Naive B cell (primary cell): Measurements from ENCODE around the gene RAP1GAP2. TPM values are rescaled to one million over a fixed set of nuclear protein-coding genes. Genes with fewer than 3 reads are reported as not detected.
"Not testable (repeated sequence)": the region's sequence is repeated elsewhere in the genome, so short reads cannot be mapped to it uniquely, and the experiment has no call there.

Experiments
- ATAC-seq, 2 donors: fragments of 150-1000 bp; cut with Tn5 transposase; 2 replicates each; pipeline ENCODE4 v1.10.0; 2021; ENCODE audit warnings: low read depth in 2 of 2, mild to moderate bottlenecking in 2 of 2, moderate library complexity in 2 of 2
- DNase-seq: peaks from one replicate; pipeline ENCODE4 v3.0.0; 2022
- H3K27ac Mint-ChIP-seq, 6 donors: one replicate each; pipeline ENCODE4 v1.8.0; 2020 to 2022; ENCODE audit warnings: mild to moderate bottlenecking in 6 of 6, mixed read lengths in 6 of 6, moderate library complexity in 5 of 6, inconsistent platforms in 2 of 6
- H3K27me3 Mint-ChIP-seq, 3 donors: one replicate each; pipeline ENCODE4 v1.8.0; 2021 to 2022; ENCODE audit warnings: mixed read lengths in 3 of 3, mild to moderate bottlenecking in 1 of 3
- H3K36me3 Mint-ChIP-seq, 2 donors: one replicate each; pipeline ENCODE4 v1.8.0; 2020 to 2022; ENCODE audit warnings: mixed read lengths in 2 of 2, inconsistent platforms in 1 of 2, mild to moderate bottlenecking in 1 of 2
- H3K4me1 Mint-ChIP-seq, 3 donors: one replicate each; pipeline ENCODE4 v1.8.0; 2020 to 2022; ENCODE audit warnings: mixed read lengths in 3 of 3, inconsistent platforms in 1 of 3, mild to moderate bottlenecking in 1 of 3, moderate library complexity in 1 of 3
- H3K4me3 Mint-ChIP-seq, 8 donors: one replicate each; pipeline ENCODE4 v1.8.0; 2020 to 2022; ENCODE audit warnings: mild to moderate bottlenecking in 8 of 8, mixed read lengths in 8 of 8, moderate library complexity in 8 of 8, inconsistent platforms in 2 of 8
- H3K9me3 Mint-ChIP-seq, 7 donors: one replicate each; pipeline ENCODE4 v1.8.0; 2020 to 2022; ENCODE audit warnings: mixed read lengths in 7 of 7, mild to moderate bottlenecking in 5 of 7, inconsistent platforms in 2 of 7, moderate library complexity in 1 of 7
- polyA plus RNA-seq, 6 donors: library from polyadenylated mRNA; unstranded; fragments of 300-500 nt; fragmentation: Illumina TruSeq; gene quantifications; one replicate each; pipeline ENCODE4 v1.2.3, GENCODE V29; 2021; ENCODE audit warnings: low read depth in 6 of 6

Gene RAP1GAP2
- polyA plus RNA-seq, 6 donors from 2014 or later: 0.96 to 2.9 (median 1.4) TPM; not detected in 1

DNA sequence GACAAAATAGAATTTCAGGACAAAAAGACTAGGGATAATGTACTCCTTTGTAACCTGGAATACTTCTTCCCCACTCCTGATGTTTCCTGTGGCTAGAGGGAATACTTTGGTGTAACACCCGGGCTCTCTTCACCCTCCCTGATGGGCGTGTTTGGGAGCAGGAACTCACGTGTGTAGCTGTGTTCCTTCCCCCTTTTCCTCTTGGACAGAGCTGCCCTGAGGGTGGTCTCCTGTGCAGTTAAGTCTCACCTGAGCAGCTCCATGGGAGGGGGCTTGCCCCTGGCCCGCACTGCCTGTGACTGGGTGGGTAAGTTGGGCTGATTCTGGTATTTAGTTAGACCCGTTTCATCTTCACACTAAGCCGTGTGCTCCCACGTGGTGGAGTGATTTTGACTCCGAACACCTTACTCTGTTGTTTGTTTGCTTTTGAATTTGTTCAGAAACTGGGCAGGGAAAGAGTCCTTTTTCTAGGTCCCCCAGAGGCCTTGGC lies 179.3 kb downstream of the RAP1GAP2 start:
- Mint-ChIP-seq H3K4me3 (no peak overlapping the region), H3K27ac (peak overlapping the region in 2 of 6 donors; percentile 65 to 85), H3K4me1 (no peaks in the 10 kb centered on the region), H3K9me3 (no peaks in the 10 kb centered on the region), H3K36me3 (no peaks in the 10 kb centered on the region), H3K27me3 (no peaks in the 10 kb centered on the region)
- ATAC-seq: no peak
- DNase-seq: no peak

- DNase-seq (no peak), ATAC-seq (no peak)
- Mint-ChIP-seq H3K4me3 (no peak overlapping the region), H3K27me3 (no peaks in the 10 kb centered on the region), H3K27ac (no peak overlapping the region), H3K4me1 (peaks cover 0 to 4% (median 0%) of the 10 kb centered on the region in 3 donors), H3K9me3 (no peaks in the 10 kb centered on the region), H3K36me3 (peaks cover 0 to 7% of the 10 kb centered on the region in 2 donors)
These were observed 180.9 kb downstream of the RAP1GAP2 start for GRCh38 chr17:2977157-2977556.

GRCh38 chr17:2978116-2978515 lies 181.9 kb downstream of the RAP1GAP2 start:
- Mint-ChIP-seq H3K27ac (no peak overlapping the region), H3K9me3 (no peaks in the 10 kb centered on the region), H3K4me3 (no peak overlapping the region), H3K36me3 (peaks cover 7 to 15% of the 10 kb centered on the region in 2 donors), H3K4me1 (peaks cover 0 to 4% (median 0%) of the 10 kb centered on the region in 3 donors), H3K27me3 (no peaks in the 10 kb centered on the region)
- no peak for DNase-seq
- no peak for ATAC-seq

DNA sequence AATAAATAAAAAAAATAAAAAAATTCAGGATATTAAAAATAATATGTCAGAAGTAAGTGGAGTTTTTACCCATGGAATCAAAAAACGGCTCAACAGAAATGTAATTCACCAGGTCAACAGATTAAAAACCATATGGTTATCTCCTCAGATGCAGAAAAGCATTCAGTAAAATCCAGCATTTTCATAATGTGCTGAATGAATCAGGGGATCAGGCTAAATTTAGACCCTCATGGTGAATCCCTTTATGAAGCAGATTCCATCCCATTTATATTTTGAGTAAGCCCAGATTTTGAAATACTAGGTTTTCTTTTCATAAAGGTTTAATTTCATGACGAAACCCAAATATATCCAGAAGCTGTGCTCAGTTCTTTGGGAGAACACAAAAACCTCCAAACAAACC lies 182.8 kb downstream of the RAP1GAP2 start:
- H3K27ac Mint-ChIP-seq: no peak overlapping the region
- no peaks in the 10 kb centered on the region for H3K9me3 Mint-ChIP-seq
- no peak overlapping the region for H3K4me3 Mint-ChIP-seq
- no peaks in the 10 kb centered on the region for H3K27me3 Mint-ChIP-seq
- DNase-seq (no peak), ATAC-seq (no peak)
- peaks cover 14 to 19% of the 10 kb centered on the region in 2 donors for H3K36me3 Mint-ChIP-seq
- H3K4me1 Mint-ChIP-seq: peaks cover 0 to 4% (median 0%) of the 10 kb centered on the region in 3 donors

DNA sequence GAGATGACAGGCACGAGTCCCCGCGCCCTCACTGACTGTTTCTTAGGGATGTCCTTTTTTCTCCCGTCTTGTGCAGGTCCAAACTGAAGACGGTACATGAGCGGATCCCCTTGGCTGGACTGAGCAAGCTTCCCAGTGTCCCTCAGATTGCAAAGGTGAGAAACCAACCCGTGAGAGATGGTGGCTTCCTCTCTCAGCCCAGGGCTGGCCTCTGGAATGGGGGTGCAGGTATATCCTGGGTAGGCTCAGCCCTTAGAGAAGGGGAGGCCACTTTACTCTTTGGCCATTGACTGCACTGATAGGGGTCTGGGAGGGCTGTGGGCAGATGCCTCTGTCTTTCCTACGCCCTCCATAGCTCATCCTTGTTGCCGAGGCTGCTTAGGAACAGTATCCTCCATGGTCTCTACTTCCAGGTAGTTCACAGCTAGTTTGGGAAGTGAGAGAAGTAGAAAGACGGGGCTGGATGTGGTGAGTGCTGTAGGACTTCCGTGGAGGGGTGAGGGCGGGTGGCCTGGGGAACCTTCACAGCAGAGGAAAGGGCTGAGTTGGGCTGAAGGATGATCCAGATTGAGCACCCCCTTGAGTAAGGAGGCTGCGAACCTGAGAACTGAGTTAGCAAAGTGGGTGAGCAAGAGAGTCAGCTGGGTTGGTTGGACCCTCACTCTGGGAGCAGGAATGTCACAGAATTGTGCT lies 184.1 kb downstream of the RAP1GAP2 start:
- ATAC-seq (no peak), DNase-seq (no peak)
- H3K4me3 Mint-ChIP-seq: no peak overlapping the region
- H3K27me3 Mint-ChIP-seq: no peaks in the 10 kb centered on the region
- H3K27ac Mint-ChIP-seq: no peak overlapping the region
- H3K9me3 Mint-ChIP-seq: no peaks in the 10 kb centered on the region
- peaks cover 14 to 23% of the 10 kb centered on the region in 2 donors for H3K36me3 Mint-ChIP-seq
- peaks cover 0 to 4% (median 0%) of the 10 kb centered on the region in 3 donors for H3K4me1 Mint-ChIP-seq

DNA sequence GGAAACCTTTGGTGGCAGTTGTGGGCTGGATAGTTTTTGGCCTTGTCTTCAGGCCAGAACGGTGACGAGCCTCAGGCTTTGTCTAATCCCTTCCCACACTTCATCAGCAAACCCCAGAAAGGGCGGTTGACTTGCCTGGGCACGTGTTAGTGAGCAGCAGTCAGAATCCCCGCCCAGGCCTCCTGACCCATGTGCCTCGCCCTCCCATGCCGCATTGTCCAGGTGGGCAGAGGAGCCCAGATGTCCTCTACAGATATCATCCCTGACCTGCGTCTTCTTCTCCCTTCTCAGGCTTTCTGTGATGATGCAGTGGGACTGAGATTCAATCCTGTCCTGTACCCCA lies 184.6 kb downstream of the RAP1GAP2 start:
- H3K27ac Mint-ChIP-seq: no peak overlapping the region
- H3K4me1 Mint-ChIP-seq: peaks cover 0 to 4% (median 0%) of the 10 kb centered on the region in 3 donors
- no peaks in the 10 kb centered on the region for H3K9me3 Mint-ChIP-seq
- H3K36me3 Mint-ChIP-seq: peaks cover 14 to 25% of the 10 kb centered on the region in 2 donors
- H3K27me3 Mint-ChIP-seq: no peaks in the 10 kb centered on the region
- ATAC-seq (no peak), DNase-seq (no peak)
- no peak overlapping the region for H3K4me3 Mint-ChIP-seq

DNA sequence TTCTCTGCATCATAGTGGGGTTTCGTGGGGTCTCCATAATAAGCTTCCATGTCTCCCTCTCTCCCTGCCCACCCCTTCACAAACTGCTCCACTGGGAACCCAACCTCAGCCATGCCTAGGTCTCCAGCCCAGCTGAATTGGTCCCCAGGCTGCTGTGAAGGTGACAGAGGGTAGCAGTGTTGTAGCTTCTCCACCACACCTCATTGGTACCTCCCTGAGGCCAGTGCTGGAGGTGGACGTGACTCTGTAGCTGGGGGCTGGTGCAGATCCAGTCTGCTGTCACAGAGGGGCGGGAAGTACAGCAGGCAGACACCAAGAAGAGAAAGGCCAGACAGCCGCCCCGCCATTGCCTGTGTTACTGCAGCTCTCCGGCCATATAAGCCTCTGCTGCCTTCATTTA lies 185.1 kb downstream of the RAP1GAP2 start:
- Mint-ChIP-seq H3K4me1 (peaks cover 0 to 4% (median 0%) of the 10 kb centered on the region in 3 donors), H3K36me3 (peaks cover 14 to 25% of the 10 kb centered on the region in 2 donors), H3K27ac (peak overlapping the region in 1 of 6 donors; percentile 30), H3K4me3 (no peak overlapping the region), H3K9me3 (no peaks in the 10 kb centered on the region), H3K27me3 (no peaks in the 10 kb centered on the region)
- DNase-seq: no peak
- ATAC-seq: no peak

GRCh38 chr17:2982854-2983253 lies 186.6 kb downstream of the RAP1GAP2 start:
- Mint-ChIP-seq H3K9me3 (no peaks in the 10 kb centered on the region), H3K27me3 (no peaks in the 10 kb centered on the region), H3K36me3 (peaks cover 19 to 25% of the 10 kb centered on the region in 2 donors), H3K27ac (no peak overlapping the region), H3K4me3 (no peak overlapping the region), H3K4me1 (peaks cover 0 to 4% (median 0%) of the 10 kb centered on the region in 3 donors)
- DNase-seq (no peak), ATAC-seq (no peak)

DNA sequence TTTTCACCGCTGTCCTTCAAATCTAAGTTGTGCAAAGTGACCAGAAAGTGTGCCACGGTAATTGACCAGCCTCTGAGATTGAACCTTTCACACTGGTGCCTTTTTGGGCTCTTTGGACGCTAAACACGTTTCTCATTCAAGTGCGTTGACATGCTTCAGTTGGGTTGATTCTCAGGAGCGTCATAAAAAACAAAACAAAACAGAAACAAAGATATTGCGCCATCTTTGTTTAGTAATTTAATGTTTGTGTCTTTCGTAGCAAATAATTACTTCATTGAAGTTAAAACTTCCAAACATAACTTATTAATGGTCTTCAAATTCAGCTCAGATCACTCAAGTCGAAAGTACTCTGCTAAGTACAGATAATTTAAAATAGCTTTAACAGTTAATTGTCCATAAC lies 187.0 kb downstream of the RAP1GAP2 start:
- H3K4me1 Mint-ChIP-seq: peaks cover 0 to 4% (median 0%) of the 10 kb centered on the region in 3 donors
- H3K27ac Mint-ChIP-seq: no peak overlapping the region
- ATAC-seq (no peak), DNase-seq (no peak)
- H3K27me3 Mint-ChIP-seq: no peaks in the 10 kb centered on the region
- no peaks in the 10 kb centered on the region for H3K9me3 Mint-ChIP-seq
- H3K4me3 Mint-ChIP-seq: no peak overlapping the region
- H3K36me3 Mint-ChIP-seq: peaks cover 19 to 25% of the 10 kb centered on the region in 2 donors

DNA sequence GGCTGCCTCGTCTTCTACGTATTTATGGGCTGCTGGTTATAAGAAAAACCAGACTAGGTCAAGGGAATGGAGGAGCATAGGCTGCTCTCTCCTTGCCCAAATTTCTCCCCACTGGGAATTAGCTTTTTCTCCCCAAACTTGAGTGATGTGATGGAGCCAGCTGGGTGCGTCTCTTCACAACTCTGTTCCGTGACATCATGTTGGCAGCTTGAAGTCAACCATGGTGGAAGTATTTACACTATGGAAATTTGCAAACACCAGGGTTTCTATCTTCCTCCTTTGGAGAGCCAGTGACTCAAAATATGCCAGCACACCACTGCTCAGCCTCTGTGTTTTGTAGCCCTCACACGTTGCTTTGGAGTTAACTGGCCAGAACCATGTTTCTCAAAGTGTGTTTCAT lies 189.1 kb downstream of the RAP1GAP2 start:
- Mint-ChIP-seq H3K4me1 (peaks cover 0 to 7% (median 6%) of the 10 kb centered on the region in 3 donors), H3K27me3 (no peaks in the 10 kb centered on the region), H3K4me3 (no peak overlapping the region), H3K36me3 (peaks cover 22 to 25% of the 10 kb centered on the region in 2 donors), H3K9me3 (no peaks in the 10 kb centered on the region), H3K27ac (no peak overlapping the region)
- no peak for DNase-seq
- no peak for ATAC-seq

- H3K4me1 Mint-ChIP-seq: peaks cover 0 to 6% (median 3%) of the 10 kb centered on the region in 3 donors
- peak overlapping the region in 1 of 6 donors; percentile 85 for H3K27ac Mint-ChIP-seq
- DNase-seq (no peak), ATAC-seq (no peak)
- H3K9me3 Mint-ChIP-seq: no peaks in the 10 kb centered on the region
- H3K36me3 Mint-ChIP-seq: peaks cover 18 to 22% of the 10 kb centered on the region in 2 donors
- no peaks in the 10 kb centered on the region for H3K27me3 Mint-ChIP-seq
- peak overlapping the region in 1 of 8 donors; percentile 10 for H3K4me3 Mint-ChIP-seq
These were observed 190.7 kb downstream of the RAP1GAP2 start for GRCh38 chr17:2986925-2987324.

- not testable (repeated sequence) for H3K27ac Mint-ChIP-seq, H3K36me3 Mint-ChIP-seq, H3K9me3 Mint-ChIP-seq, H3K4me1 Mint-ChIP-seq, DNase-seq, H3K27me3 Mint-ChIP-seq, ATAC-seq, H3K4me3 Mint-ChIP-seq
These were observed 193.2 kb downstream of the RAP1GAP2 start for GRCh38 chr17:2989396-2989795.

GRCh38 chr17:2989855-2990254 lies 193.6 kb downstream of the RAP1GAP2 start:
- Mint-ChIP-seq H3K9me3 (no peaks in the 10 kb centered on the region), H3K27ac (no peak overlapping the region), H3K4me3 (no peak overlapping the region), H3K27me3 (no peaks in the 10 kb centered on the region), H3K36me3 (peaks cover 6 to 8% of the 10 kb centered on the region in 2 donors), H3K4me1 (peaks cover 0 to 6% (median 3%) of the 10 kb centered on the region in 3 donors)
- ATAC-seq (no peak), DNase-seq (no peak)

DNA sequence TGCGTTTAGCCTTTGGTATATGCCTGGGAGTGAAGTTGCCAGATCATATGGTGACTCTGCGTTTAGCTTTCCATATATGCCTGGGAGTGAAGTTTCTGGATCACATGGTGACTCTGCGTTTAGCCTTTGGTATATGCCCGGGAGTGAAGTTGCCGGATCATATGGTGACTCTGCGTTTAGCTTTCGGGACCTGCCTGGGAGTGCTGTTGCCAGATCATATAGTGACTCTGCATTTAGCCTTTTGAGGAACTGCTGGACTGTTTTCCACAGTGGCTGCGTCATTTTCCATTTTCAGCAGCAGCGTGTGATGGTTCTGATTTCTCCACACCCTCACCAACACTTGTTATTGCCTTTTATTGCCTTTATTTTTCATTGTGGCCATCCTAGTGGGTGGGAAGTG lies 194.2 kb downstream of the RAP1GAP2 start:
- no peak for ATAC-seq
- H3K4me1 Mint-ChIP-seq: peaks cover 0 to 6% (median 3%) of the 10 kb centered on the region in 3 donors
- no peaks in the 10 kb centered on the region for H3K27me3 Mint-ChIP-seq
- H3K9me3 Mint-ChIP-seq: no peaks in the 10 kb centered on the region
- no peak overlapping the region for H3K4me3 Mint-ChIP-seq
- peaks cover 2 to 8% of the 10 kb centered on the region in 2 donors for H3K36me3 Mint-ChIP-seq
- DNase-seq: no peak
- no peak overlapping the region for H3K27ac Mint-ChIP-seq
